Astrocyte (in vitro differentiated cells and primary cell): ENCODE data around the gene ADAM22.

Source experiments
- CTCF ChIP-seq: IDR thresholded peaks from 2 replicates; pipeline ENCODE4 v1.5.1; 2011; ENCODE audit warnings: low read depth, mild to moderate bottlenecking, inconsistent platforms, low read length, moderate library complexity; ENCODE audit not compliant: insufficient read depth
- EZH2 ChIP-seq: IDR thresholded peaks from 2 replicates; pipeline ENCODE4 v1.6.1; 2012; ENCODE audit warnings: mild to moderate bottlenecking, low read length, inconsistent platforms; ENCODE audit not compliant: insufficient read depth

- TF ChIP-seq EZH2 = no peak
- no peak for TF ChIP-seq CTCF
Observed at GRCh38 chr7:87895363-87895762, 38.7 kb upstream of the ADAM22 start.
